ENCODE measurements around the gene MAPK8IP3.

The MAPK8IP3 gene
- total RNA-seq: 231 reads per million, percentile 93 among the genes with 10 or more reads in this experiment

GRCh38 chr16:1705688-1706385, at the start of gene MAPK8IP3:
Gene MAPK8IP3, plus strand, starts transcription at chr16:1706195. Its CDS starts 145 bp downstream, at chr16:1706340.
- DNase-seq: peak; percentile 93

GRCh38 chr16:1656808-1657617, 49.0 kb upstream of the MAPK8IP3 start:
- no peak for DNase-seq

- no peak for DNase-seq
These were observed 48.2 kb upstream of the MAPK8IP3 start for GRCh38 chr16:1657841-1658240.

- DNase-seq: no peak
These were observed 47.0 kb upstream of the MAPK8IP3 start for GRCh38 chr16:1659031-1659430.

- no peak for DNase-seq
These were observed 44.2 kb upstream of the MAPK8IP3 start for GRCh38 chr16:1661826-1662225.

- no peak for DNase-seq
These were observed 43.5 kb upstream of the MAPK8IP3 start for GRCh38 chr16:1662543-1662942.

GRCh38 chr16:1665829-1666228, 40.2 kb upstream of the MAPK8IP3 start:
- no peak for DNase-seq

GRCh38 chr16:1666316-1666715, 39.7 kb upstream of the MAPK8IP3 start:
- DNase-seq: no peak

GRCh38 chr16:1667271-1667670, 38.7 kb upstream of the MAPK8IP3 start:
- DNase-seq: no peak

- DNase-seq: no peak
These were observed 38.1 kb upstream of the MAPK8IP3 start for GRCh38 chr16:1667916-1668315.

- no peak for DNase-seq
These were observed 37.2 kb upstream of the MAPK8IP3 start for GRCh38 chr16:1668612-1669319.

- DNase-seq: no peak
These were observed 36.3 kb upstream of the MAPK8IP3 start for GRCh38 chr16:1669698-1670097.

GRCh38 chr16:1670371-1670770, 35.6 kb upstream of the MAPK8IP3 start:
- no peak for DNase-seq

GRCh38 chr16:1670866-1671265, 35.1 kb upstream of the MAPK8IP3 start:
- no peak for DNase-seq

GRCh38 chr16:1673424-1674151, 32.4 kb upstream of the MAPK8IP3 start:
- DNase-seq: no peak

GRCh38 chr16:1674306-1674705, 31.7 kb upstream of the MAPK8IP3 start:
- DNase-seq: no peak

GRCh38 chr16:1674751-1675664, 31.0 kb upstream of the MAPK8IP3 start:
- no peak for DNase-seq

- no peak for DNase-seq
These were observed 29.3 kb upstream of the MAPK8IP3 start for GRCh38 chr16:1676661-1677060.

GRCh38 chr16:1677339-1677738, 28.7 kb upstream of the MAPK8IP3 start:
- DNase-seq: no peak

- peak; percentile 92 for DNase-seq
These were observed 28.0 kb upstream of the MAPK8IP3 start, which contains the start of gene JPT2 for GRCh38 chr16:1677942-1678499. Gene JPT2, plus strand, starts transcription at chr16:1678279. Its CDS starts 34 bp downstream, at chr16:1678313.

GRCh38 chr16:1678500-1679098, 27.4 kb upstream of the MAPK8IP3 start:
- peak; percentile 39 for DNase-seq

Measured in effector CD4-positive, alpha-beta T cell (primary cell).